GM18951 (cell line): ENCODE results near the gene TOGARAM1.

Experiments
- POLR2A ChIP-seq: IDR thresholded peaks from 4 replicates; pipeline ENCODE4 v1.6.1; 2011; ENCODE audit warnings: mild to moderate bottlenecking; ENCODE audit not compliant: insufficient read length, insufficient read depth; ENCODE audit errors: extremely low read depth
- in situ Hi-C: fragments of 300-500 bp; cut with MboI; formaldehyde crosslinking; loops from one replicate; pipeline ENCODE4 v1.12.0; 2022; ENCODE audit warnings: low sequenced_read_pairs, mixed read lengths, inconsistent platforms; ENCODE audit not compliant: unreplicated experiment

The TOGARAM1 gene

DNA sequence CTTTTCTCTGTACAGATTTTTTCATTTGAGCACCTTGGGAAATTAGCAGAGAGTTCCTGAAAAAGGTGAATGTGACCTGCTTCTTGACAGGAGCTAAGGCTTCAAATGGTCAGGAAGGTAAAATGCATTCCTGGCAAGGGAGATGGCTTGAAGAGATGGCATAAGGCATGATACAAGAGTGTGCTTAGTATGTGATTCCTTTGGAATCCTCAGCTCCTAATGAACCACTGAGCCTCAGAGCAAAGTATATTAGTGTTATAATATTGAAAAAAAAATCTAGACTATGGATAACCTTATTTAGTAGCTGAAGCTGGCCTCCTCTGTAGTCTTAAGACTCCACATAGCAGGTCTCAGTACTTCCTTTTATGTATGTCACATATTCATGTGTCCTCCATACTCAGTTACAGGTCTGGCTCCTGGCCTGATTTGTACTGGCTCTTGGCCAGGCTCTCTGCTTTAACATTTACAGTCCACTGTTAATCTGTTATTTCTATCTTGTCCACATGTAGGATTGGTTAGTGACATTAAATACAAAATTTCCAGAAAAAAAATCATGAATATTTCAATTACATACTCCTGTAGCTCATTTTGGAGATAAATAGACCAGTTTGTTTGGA lies 17.9 kb downstream of the TOGARAM1 start:
- in situ Hi-C loops = no loop called here
- no peak for TF ChIP-seq POLR2A

DNA sequence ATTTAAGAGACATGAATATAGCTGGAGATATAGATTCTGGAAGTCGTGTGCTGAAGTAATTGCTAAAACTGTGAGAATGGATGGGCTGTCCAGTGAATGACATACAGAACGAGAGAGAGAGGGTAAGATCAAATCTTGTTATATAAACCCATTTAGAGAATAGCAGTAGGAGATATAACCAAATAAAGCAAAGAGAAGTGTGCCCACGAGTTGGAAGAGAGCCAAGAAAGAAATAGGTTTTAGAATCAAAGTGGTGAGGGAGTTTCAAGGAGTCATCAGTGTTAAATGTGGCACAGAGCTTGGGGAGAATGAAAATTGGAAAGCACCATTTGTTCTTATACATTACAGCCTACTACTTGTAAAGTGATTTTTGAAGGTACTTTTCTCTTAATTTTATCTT lies 19.2 kb downstream of the TOGARAM1 start:
- in situ Hi-C loops = no loop called here
- no peak for TF ChIP-seq POLR2A

DNA sequence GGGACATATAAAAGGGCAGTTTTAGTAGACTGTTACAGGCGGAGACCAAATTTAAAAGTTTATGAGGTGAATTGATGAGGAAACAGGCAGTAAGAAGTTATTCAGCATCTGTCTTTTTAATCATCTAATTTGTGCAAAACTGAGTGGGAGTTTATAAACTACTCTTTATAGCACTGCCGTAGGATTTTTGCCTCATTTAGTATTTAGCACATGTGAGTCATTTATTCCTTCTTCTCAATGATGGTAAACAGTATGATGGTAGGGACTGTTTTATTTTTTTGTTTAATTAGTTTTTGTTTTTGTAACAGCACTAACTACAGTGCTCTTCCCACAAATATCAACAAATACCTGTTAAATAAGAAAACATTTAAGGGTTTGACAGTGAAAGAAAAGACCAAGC lies 20.6 kb downstream of the TOGARAM1 start:
- in situ Hi-C loops = no loop called here
- no peak for TF ChIP-seq POLR2A

DNA sequence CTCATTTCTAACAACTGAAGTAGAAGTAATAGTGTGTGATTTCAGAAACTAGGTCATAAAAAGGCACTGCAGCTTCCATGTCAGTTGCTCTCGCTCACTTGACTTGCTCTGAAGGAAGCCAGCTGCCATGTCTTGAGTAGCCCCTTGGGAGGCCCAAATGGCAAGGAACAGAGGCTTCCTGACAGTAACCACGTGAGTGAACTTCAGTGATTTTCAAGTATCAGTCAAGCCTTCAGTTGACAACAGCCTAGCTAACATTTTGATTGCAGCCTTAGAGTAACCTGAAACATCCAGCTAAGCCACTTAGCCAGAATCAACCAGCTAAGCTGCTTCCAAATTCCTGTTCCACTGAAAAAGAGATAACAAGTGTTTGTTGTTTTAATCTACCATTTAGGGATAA lies 26.7 kb downstream of the TOGARAM1 start:
- no peak for TF ChIP-seq POLR2A
- in situ Hi-C loops = no loop called here

DNA sequence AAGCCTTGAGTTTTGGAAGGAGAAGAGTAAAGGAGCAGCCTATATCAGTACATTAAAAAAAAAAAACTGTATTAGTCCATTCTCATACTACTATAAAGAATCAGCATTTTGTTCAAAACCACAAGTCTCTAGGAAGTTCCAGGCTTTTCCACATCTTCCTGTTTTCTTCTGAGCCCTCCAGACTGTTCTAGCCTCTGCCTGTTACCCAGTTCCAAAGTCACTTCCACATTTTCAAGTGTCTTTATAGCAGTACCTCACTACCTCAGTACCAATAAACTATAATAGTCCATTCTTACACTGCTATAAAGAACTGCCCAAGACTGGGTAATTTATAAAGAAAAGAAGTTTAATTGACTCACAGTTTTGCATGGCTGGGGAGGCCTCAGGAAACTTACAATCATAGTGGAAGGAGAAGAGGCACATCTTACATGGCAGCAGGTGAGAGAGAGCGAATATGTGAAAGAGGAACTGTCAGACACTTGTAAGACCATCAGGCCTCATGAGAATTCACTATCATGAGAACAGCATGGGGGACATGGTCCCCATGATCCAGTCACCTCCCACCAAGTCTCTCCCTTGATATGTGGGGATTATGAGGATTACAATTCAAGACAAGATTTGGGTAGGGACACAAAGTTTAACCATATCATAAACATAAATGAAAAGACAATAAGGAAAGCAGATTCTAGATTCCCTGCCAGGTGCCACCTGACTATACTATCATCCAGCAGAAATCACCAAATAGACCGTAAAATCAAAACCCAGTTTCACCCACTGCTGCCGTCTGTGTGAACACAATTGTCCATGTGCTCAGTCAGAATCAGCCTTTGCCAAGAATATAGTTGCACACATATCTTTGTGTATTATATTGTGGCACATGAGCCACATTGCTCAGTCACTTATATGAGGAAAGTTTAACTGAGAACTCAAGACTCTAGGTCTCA lies 27.8 kb downstream of the TOGARAM1 start:
- TF ChIP-seq POLR2A = no peak
- in situ Hi-C loops = no loop called here

DNA sequence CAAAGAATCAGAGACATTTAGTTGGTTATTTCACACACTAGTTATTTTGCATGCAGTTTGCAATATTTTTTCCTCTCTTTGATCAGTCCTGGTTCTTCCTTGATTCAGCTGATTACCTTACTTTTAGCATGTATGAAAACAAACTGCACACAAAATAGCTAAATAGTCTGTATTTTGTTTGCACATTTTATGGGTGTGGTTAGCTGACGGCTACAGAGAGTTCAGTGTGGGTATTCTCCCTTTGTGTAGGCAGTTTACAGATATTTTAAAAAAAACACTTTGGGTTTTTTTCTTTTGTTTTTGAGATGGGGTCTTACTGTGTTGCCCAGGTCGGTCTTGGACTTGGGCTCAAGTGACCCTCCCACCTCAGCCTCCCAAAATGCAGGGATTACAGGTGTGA lies 28.5 kb downstream of the TOGARAM1 start:
- in situ Hi-C loops = no loop called here
- no peak for TF ChIP-seq POLR2A

DNA sequence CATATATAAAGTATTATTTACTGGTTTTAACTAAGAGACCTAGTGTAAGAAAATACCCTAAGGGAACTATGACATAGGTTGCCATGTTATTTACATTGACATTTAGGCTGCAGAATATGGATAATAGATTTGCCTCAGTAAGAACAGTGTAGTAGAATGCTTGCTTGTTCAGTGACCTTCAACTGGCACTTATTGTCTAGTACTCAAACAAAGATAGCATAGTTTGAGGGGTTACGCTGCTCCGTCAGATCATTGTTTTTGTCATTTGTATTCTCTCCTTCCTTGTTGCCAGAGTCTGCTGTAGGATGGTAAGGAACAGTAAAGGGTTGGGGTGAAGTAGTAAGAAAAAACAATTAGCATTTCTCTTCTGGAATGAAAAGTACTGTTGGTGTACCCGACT lies 33.2 kb downstream of the TOGARAM1 start:
- in situ Hi-C loops = no loop called here
- TF ChIP-seq POLR2A = no peak

DNA sequence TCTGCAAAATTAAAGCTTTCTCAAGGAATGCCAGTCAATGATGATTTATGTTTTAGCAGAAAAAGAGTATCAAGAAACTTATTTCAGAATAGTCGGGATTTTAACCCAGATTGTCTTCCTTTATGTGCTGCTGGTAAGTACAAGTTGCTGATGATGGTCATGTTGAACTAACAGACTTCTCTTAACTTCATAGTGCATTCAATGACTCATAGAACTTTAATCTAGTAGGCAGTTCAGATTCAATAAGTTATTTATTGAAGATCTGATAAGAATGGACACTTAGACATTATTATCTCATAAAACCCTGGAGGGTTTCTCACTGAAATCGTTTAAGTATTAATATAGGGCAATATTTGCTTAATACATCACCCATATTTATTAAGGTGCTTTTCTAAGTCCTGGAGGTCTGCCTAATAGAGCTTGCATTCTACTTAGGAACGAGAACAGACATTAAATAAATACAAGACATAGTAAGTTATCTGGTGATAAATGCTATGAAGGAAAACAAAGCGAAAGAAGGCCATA lies 33.8 kb downstream of the TOGARAM1 start:
- TF ChIP-seq POLR2A = no peak
- in situ Hi-C loops = no loop called here

DNA sequence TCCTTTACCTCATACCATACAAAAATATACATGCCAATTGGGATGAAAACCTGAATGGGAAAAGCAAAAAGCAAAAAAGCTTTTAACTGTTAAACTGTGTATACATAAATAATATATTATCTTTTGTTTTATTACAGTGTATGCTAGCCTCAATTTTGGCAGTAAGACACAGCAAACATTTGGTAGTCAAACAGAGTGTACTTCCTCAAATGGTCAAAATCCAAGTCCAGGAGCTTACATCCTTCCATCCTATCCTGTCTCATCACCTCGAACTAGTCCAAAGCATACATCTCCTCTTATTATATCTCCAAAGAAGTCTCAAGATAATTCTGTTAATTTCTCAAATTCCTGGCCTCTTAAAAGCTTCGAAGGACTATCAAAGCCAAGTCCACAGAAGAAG lies 41.9 kb downstream of the TOGARAM1 start:
- in situ Hi-C loops = no loop called here
- TF ChIP-seq POLR2A = no peak

DNA sequence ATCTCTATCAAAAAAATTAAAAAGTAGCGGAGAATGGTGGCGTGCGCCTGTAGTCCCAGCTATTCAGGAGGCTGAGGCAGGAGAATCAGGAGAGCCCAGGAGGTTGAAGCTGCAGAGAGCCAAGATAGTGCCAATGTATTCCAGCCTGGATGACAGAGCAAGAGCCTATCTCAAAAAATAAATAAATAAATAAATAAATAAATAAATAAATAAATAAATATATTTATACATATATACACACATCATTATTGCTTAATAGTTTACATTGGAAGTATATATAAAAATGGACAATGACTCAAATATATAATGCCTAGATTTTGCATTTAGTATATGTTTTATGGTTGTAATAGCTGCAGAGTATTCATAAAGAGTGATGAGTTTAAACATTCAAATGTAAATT lies 53.1 kb downstream of the TOGARAM1 start:
- in situ Hi-C loops = no loop called here
- TF ChIP-seq POLR2A = no peak

DNA sequence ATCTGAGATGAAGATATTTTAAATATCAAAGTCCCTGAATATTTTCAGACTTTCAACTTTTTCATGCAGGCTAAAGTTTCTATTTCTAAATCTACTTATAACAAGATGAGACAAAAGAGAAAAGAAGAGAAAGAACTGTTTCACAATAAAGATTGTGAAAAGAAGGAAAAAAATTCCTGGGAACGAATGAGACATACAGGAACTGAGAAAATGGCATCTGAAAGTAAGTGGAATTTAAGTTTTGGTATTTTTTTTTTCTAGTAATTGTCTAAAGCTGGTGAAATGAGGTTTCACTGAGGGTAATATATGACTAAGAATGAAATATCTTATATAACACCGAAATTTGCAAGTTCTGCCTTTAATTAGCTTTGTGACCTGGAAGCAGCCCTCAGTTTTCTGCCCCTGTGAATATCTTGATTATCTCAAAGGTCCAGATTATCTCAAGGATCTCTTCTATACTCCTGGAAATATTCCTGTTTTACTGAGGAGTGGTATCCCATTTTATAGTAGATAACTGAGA lies 66.2 kb downstream of the TOGARAM1 start:
- in situ Hi-C loops = no loop called here
- TF ChIP-seq POLR2A = no peak

DNA sequence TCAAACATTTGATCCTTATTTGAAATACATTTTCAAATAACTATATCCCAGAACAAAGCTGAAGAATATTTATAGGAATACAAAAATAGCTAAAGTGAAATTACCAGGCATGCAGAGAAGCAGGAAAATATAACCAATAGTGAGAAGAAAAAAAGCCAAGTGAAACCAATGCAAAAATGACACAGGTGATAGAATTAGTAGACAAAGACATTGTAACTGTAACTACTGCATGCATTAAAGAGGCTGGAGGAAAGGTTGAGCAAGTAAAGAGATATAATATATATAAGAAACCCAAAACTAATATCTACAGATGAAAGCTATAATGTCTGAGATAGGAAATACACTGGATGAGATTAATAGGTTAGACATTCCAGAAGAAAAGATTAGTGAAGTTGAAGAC lies 72.7 kb downstream of the TOGARAM1 start:
- no peak for TF ChIP-seq POLR2A
- in situ Hi-C loops = no loop called here

DNA sequence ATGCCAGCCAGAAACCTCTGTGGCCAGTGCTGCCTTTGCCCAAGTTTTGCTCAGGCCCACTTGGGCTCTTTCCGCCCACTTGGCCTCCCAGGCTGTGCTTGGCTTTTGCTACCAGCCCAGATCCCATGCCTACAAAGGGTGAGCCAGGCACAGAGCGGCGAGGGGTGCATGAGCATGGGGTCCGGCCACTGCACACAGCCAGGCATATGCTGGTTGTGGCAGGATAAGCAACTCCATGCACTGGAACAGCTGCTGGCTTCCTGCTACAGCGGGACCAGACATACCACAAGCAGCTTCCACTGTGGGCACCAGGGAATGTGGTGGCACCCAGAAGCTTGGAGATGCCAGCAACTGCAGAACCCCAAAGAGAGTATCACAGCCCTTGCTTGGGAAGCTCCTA lies 76.3 kb downstream of the TOGARAM1 start:
- in situ Hi-C loops = no loop called here

DNA sequence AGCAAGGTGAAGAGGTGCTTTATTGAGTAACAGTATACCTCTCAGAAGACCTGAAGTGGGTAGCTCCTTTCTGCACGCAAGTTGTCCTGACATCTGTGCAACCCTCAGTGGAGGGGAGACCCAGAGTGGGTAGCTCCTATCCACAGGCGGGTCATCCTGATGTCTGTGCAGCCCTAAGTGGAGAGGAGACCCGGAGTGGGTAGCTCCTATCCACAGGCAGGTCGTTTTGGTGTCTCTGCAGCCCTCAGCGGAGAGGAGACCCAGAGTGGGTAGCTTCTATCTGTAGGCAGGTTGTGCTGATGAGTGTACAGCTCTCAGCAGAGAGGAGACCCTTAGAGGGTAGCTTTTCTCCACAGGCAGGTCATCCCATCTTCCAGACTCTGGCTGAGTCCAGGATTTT lies 76.9 kb downstream of the TOGARAM1 start:
- no peak for TF ChIP-seq POLR2A
- in situ Hi-C loops = no loop called here

More for the DNA sequence above, 76.3 kb downstream of the TOGARAM1 start:
- TF ChIP-seq POLR2A = no peak

DNA sequence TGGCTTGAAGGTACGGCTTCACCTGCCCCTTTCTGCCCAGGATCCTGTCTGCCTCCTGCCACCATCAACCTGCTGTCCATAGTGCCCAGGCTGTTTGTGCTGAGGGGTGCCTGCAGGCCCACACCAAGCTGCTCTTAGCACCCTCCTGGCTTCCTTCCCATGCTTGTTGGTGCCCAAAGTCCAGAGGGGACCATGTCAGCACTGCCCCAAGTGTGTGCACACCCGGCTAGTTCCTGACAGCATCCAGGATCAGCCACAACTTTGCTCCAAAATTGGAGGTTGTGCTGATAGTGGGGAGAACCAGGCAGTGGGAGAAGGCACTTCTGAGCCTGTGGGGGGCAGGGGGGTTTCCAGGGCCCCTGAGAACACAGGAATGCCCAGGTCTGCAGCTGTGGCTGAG lies 77.4 kb downstream of the TOGARAM1 start:
- in situ Hi-C loops = no loop called here
- TF ChIP-seq POLR2A = no peak
